A673 (cell line): Measurements from ENCODE around the gene FGF11.

Source experiments
- CTCF ChIP-seq: fragments of 300-800, 200-600 bp; sonication (generic); conservative IDR thresholded peaks from 2 replicates; pipeline ENCODE4 v1.5.1; 2017; ENCODE audit warnings: low read depth, mild to moderate bottlenecking, antibody characterized with exemption, low read length, moderate library complexity, mixed read lengths
- EZH2 ChIP-seq: fragments of 200-600 bp; sonication (generic); IDR thresholded peaks from 2 replicates; pipeline ENCODE4 v1.6.1; 2017; ENCODE audit warnings: borderline replicate concordance, low read depth, mild to moderate bottlenecking, mixed read lengths, antibody characterized with exemption, low read length; ENCODE audit not compliant: poor library complexity, severe bottlenecking

- TF ChIP-seq CTCF: no peak
- no peak for TF ChIP-seq EZH2
Observed at GRCh38 chr17:7493941-7494340, 54.6 kb downstream of the FGF11 start.
